Adipocyte (in vitro differentiated cells): ENCODE results near the gene TRPM5.
A peak's percentile ranks its signal among the peaks of the same experiment; 100 is the strongest.

Experiments
- DNase-seq: peaks from one replicate; pipeline ENCODE4 v3.0.0-alpha.2; 2015; ENCODE audit warnings: low read depth
- H3K27me3 ChIP-seq: replicated peaks from 2 replicates; pipeline ENCODE4 v1.7.0; 2013; ENCODE audit warnings: mild to moderate bottlenecking, low read length, moderate library complexity; ENCODE audit not compliant: control insufficient read depth, insufficient read depth
- H3K36me3 ChIP-seq: 2 replicates; pipeline ENCODE4 v1.7.0; 2013; ENCODE audit warnings: low read length, mild to moderate bottlenecking, moderate library complexity; ENCODE audit not compliant: control insufficient read depth, insufficient read depth, severe bottlenecking
- H3K4me1 ChIP-seq: 2 replicates; pipeline ENCODE4 v1.7.0; 2013; ENCODE audit warnings: mild to moderate bottlenecking, low read length, moderate library complexity; ENCODE audit not compliant: control insufficient read depth, insufficient read depth
- H3K4me3 ChIP-seq: 2 replicates; pipeline ENCODE4 v1.7.0; 2013; ENCODE audit warnings: mild to moderate bottlenecking, low read length, moderate library complexity
- H3K9ac ChIP-seq: 2 replicates; pipeline ENCODE4 v1.7.0; 2013; ENCODE audit warnings: mild to moderate bottlenecking, low read length, moderate library complexity
- H3K9me3 ChIP-seq: 2 replicates; pipeline ENCODE4 v1.7.0; 2013; ENCODE audit warnings: mild to moderate bottlenecking, low read length, moderate library complexity; ENCODE audit not compliant: control insufficient read depth

TRPM5 gene

GRCh38 chr11:2413742-2414579 lies 30.4 kb downstream of the TRPM5 start:
- no peaks in the 10 kb centered on the region for H3K4me1 ChIP-seq
- H3K36me3 ChIP-seq, result no peaks in the 10 kb centered on the region
- H3K27me3 ChIP-seq, result peaks cover 6% of the 10 kb centered on the region
- no peak overlapping the region for H3K9ac ChIP-seq
- no peak overlapping the region for H3K4me3 ChIP-seq
- no peaks in the 10 kb centered on the region for H3K9me3 ChIP-seq
- no peak for DNase-seq

- DNase-seq, result no peak
- Histone ChIP-seq H3K4me3 (no peak overlapping the region), H3K27me3 (peaks cover 6% of the 10 kb centered on the region), H3K9me3 (no peaks in the 10 kb centered on the region), H3K36me3 (no peaks in the 10 kb centered on the region), H3K4me1 (no peaks in the 10 kb centered on the region), H3K9ac (no peak overlapping the region)
These were observed 32.0 kb downstream of the TRPM5 start for GRCh38 chr11:2412323-2412722.

- Histone ChIP-seq H3K9me3 (no peaks in the 10 kb centered on the region), H3K4me1 (no peaks in the 10 kb centered on the region), H3K27me3 (peaks cover 6% of the 10 kb centered on the region)
These were observed 32.6 kb downstream of the TRPM5 start for GRCh38 chr11:2411446-2412305.

GRCh38 chr11:2410616-2411015 lies 33.7 kb downstream of the TRPM5 start:
- no peak overlapping the region for H3K9ac ChIP-seq
- DNase-seq, result no peak
- no peaks in the 10 kb centered on the region for H3K4me1 ChIP-seq
- H3K36me3 ChIP-seq, result no peaks in the 10 kb centered on the region
- H3K9me3 ChIP-seq, result no peaks in the 10 kb centered on the region
- peaks cover 6% of the 10 kb centered on the region for H3K27me3 ChIP-seq
- no peak overlapping the region for H3K4me3 ChIP-seq

More at GRCh38 chr11:2411446-2412305, 32.6 kb downstream of the TRPM5 start:
- Histone ChIP-seq H3K9ac (no peak overlapping the region), H3K36me3 (no peaks in the 10 kb centered on the region), H3K4me3 (no peak overlapping the region)
- no peak for DNase-seq

- no peaks in the 10 kb centered on the region for H3K9me3 ChIP-seq
- no peak overlapping the region for H3K9ac ChIP-seq
- no peak overlapping the region for H3K4me3 ChIP-seq
- DNase-seq, result no peak
- H3K4me1 ChIP-seq, result no peaks in the 10 kb centered on the region
- H3K27me3 ChIP-seq, result peaks cover 3% of the 10 kb centered on the region
- no peaks in the 10 kb centered on the region for H3K36me3 ChIP-seq
These were observed 34.5 kb downstream of the TRPM5 start for GRCh38 chr11:2409611-2410468.

- Histone ChIP-seq H3K27me3 (peaks cover 3% of the 10 kb centered on the region), H3K9me3 (no peaks in the 10 kb centered on the region), H3K9ac (no peak overlapping the region), H3K4me1 (no peaks in the 10 kb centered on the region), H3K4me3 (no peak overlapping the region), H3K36me3 (peaks cover 2% of the 10 kb centered on the region)
- no peak for DNase-seq
These were observed 35.2 kb downstream of the TRPM5 start for GRCh38 chr11:2409126-2409525.

- Histone ChIP-seq H3K27me3 (peaks cover 3% of the 10 kb centered on the region), H3K4me1 (no peaks in the 10 kb centered on the region), H3K9ac (no peak overlapping the region), H3K4me3 (no peak overlapping the region), H3K36me3 (peaks cover 6% of the 10 kb centered on the region), H3K9me3 (no peaks in the 10 kb centered on the region)
- DNase-seq, result no peak
These were observed 35.6 kb downstream of the TRPM5 start for GRCh38 chr11:2408671-2409070.

GRCh38 chr11:2406878-2407410 lies 37.4 kb downstream of the TRPM5 start:
- H3K9ac ChIP-seq, result no peak overlapping the region
- peaks cover 5% of the 10 kb centered on the region for H3K4me1 ChIP-seq
- no peaks in the 10 kb centered on the region for H3K9me3 ChIP-seq
- H3K27me3 ChIP-seq, result peaks cover 3% of the 10 kb centered on the region
- peaks cover 20% of the 10 kb centered on the region for H3K36me3 ChIP-seq
- no peak overlapping the region for H3K4me3 ChIP-seq
- DNase-seq, result no peak

- Histone ChIP-seq H3K9ac (no peak overlapping the region), H3K4me3 (no peak overlapping the region), H3K9me3 (no peaks in the 10 kb centered on the region), H3K4me1 (peaks cover 9% of the 10 kb centered on the region), H3K27me3 (peaks cover 3% of the 10 kb centered on the region), H3K36me3 (peaks cover 20% of the 10 kb centered on the region)
- no peak for DNase-seq
These were observed 37.9 kb downstream of the TRPM5 start for GRCh38 chr11:2406451-2406850.

GRCh38 chr11:2404735-2405196 lies 39.5 kb downstream of the TRPM5 start:
- DNase-seq, result no peak
- no peaks in the 10 kb centered on the region for H3K27me3 ChIP-seq
- no peaks in the 10 kb centered on the region for H3K9me3 ChIP-seq
- H3K4me1 ChIP-seq, result peaks cover 12% of the 10 kb centered on the region
- peak overlapping the region; percentile 48 for H3K9ac ChIP-seq
- no peak overlapping the region for H3K4me3 ChIP-seq
- H3K36me3 ChIP-seq, result peaks cover 20% of the 10 kb centered on the region
